Activated CD8-positive, alpha-beta T cell treated with anti-CD3 and anti-CD28 coated beads for 36 hours (primary cell): ENCODE data around the gene SLIT3. TPM values are rescaled to one million over a fixed set of nuclear protein-coding genes. Genes with fewer than 3 reads are reported as not detected.

Source experiments
- ATAC-seq: fragments of 200-7000 bp; cut with Tn5 transposase; one replicate; pipeline ENCODE4 v1.10.0; 2021; ENCODE audit warnings: mild to moderate bottlenecking, moderate library complexity
- CTCF ChIA-PET: fragments of 350-600 bp; sonication (Branson Sonifier 250); formaldehyde crosslinking; loops from one replicate; lab custom pipeline; 2021; ENCODE audit warnings: antibody characterized with exemption; lab: Charles Lee
- POLR2A ChIA-PET: fragments of 350-600 bp; sonication (Branson Sonifier 250); formaldehyde crosslinking; loops from one replicate; lab custom pipeline; 2021; ENCODE audit warnings: antibody characterized with exemption; lab: Charles Lee
- DNase-seq: peaks from one replicate; pipeline ENCODE4 v3.0.0-alpha.2; 2020
- H3K27ac Mint-ChIP-seq: one replicate; pipeline ENCODE4 v1.8.0; 2021; ENCODE audit warnings: mild to moderate bottlenecking, mixed read lengths
- H3K27me3 Mint-ChIP-seq: one replicate; pipeline ENCODE4 v1.8.0; 2021; ENCODE audit warnings: mixed read lengths
- H3K36me3 Mint-ChIP-seq: one replicate; pipeline ENCODE4 v1.8.0; 2021; ENCODE audit warnings: low read depth, mixed read lengths
- H3K4me1 Mint-ChIP-seq: one replicate; pipeline ENCODE4 v1.8.0; 2021; ENCODE audit warnings: low read depth, mixed read lengths
- H3K4me3 Mint-ChIP-seq: one replicate; pipeline ENCODE4 v1.8.0; 2021; ENCODE audit warnings: mild to moderate bottlenecking, moderate library complexity, mixed read lengths
- H3K9me3 Mint-ChIP-seq: one replicate; pipeline ENCODE4 v1.8.0; 2021; ENCODE audit warnings: mixed read lengths
- intact Hi-C: fragments of 100-400 bp; cut with micrococcal nuclease; formaldehyde crosslinking; loops from one replicate; pipeline ENCODE4 v1.10.0; 2022
- total RNA-seq, 2 experiments: library from RNA; stranded (reverse); gene quantifications; one replicate each; pipeline ENCODE4 v1.2.3, GENCODE V29; 2021
- TF ChIP-seq, protein P1 (sequence below): fragments of 200-600 bp; IDR thresholded peaks from one replicate; pipeline ENCODE4 v1.8.0; 2022; ENCODE audit warnings: antibody characterized with exemption, mild to moderate bottlenecking

SLIT3 gene
- total RNA-seq, 2 experiments from 2014 or later, result 0.69 to 0.74 TPM

DNA sequence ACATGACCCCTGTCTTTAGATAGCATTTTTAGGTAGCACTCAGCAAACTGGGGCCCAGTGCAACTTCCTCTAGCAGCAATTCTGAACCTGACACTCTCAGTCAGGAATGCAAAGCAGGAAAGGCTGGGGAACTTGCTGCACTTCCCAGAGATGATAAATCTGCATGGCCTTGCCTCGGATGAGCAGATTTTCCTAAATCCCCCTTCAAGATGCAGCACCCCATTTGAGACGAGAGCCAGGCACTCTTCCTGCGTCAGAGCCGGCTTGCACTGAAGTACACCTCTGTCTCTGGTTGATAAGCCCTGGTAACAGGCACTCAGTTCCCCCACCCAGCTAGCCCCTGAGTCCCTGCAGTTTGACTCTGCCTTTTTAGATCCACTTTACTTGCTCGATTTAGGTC, 425.1 kb downstream of the SLIT3 start:
- ChIA-PET CTCF (no interaction called here), POLR2A (no interaction called here)
- Mint-ChIP-seq H3K4me1 (peaks cover 3% of the 10 kb centered on the region), H3K36me3 (no peaks in the 10 kb centered on the region), H3K9me3 (no peaks in the 10 kb centered on the region), H3K27me3 (peaks cover 19% of the 10 kb centered on the region), H3K4me3 (no peak overlapping the region), H3K27ac (no peak overlapping the region)
- ATAC-seq (no peak), DNase-seq (no peak)
- TF ChIP-seq, protein P1, sequence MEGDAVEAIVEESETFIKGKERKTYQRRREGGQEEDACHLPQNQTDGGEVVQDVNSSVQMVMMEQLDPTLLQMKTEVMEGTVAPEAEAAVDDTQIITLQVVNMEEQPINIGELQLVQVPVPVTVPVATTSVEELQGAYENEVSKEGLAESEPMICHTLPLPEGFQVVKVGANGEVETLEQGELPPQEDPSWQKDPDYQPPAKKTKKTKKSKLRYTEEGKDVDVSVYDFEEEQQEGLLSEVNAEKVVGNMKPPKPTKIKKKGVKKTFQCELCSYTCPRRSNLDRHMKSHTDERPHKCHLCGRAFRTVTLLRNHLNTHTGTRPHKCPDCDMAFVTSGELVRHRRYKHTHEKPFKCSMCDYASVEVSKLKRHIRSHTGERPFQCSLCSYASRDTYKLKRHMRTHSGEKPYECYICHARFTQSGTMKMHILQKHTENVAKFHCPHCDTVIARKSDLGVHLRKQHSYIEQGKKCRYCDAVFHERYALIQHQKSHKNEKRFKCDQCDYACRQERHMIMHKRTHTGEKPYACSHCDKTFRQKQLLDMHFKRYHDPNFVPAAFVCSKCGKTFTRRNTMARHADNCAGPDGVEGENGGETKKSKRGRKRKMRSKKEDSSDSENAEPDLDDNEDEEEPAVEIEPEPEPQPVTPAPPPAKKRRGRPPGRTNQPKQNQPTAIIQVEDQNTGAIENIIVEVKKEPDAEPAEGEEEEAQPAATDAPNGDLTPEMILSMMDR, result no peak
- intact Hi-C loops, result no loop called here

DNA sequence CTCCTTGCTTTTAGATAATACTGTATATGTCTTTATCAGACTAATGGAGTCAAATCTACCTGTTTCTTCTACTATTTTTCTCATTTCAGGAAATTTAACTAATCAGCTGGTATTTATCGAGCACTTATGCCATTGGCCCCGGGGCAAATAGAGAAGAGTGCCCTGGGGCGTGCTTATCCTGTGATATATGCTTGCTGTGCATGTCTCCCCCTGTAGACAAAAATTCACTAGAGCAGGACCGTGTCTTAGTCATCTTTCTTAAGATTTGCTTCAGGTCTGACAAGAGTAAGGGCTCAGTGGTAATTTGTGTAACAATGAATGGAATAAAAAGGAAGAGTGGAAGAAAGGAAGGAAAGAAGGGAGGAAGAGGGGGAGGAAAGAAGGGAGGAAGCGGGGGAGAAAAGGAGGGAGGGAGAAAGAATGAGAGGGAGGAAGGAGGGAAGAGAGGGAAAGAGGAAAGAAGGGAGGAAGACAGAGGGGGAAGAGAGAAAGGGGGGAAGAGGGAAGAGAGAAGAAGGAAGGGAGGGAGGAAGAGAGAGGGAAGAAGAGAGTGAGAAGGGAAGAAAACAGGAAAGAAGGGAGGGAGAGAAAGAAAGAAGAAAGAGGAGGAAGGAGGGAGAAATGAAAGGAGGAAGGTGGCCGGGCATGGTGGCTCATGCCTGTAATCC, 426.1 kb downstream of the SLIT3 start:
- DNase-seq, result peak; percentile 8
- intact Hi-C loops, result no loop called here
- ChIA-PET CTCF (no interaction called here), POLR2A (no interaction called here)
- Mint-ChIP-seq H3K9me3 (no peaks in the 10 kb centered on the region), H3K4me1 (peaks cover 3% of the 10 kb centered on the region), H3K27ac (no peak overlapping the region), H3K4me3 (no peak overlapping the region), H3K36me3 (no peaks in the 10 kb centered on the region), H3K27me3 (peaks cover 19% of the 10 kb centered on the region)
- ATAC-seq, result no peak
- TF ChIP-seq, protein P1, result no peak

DNA sequence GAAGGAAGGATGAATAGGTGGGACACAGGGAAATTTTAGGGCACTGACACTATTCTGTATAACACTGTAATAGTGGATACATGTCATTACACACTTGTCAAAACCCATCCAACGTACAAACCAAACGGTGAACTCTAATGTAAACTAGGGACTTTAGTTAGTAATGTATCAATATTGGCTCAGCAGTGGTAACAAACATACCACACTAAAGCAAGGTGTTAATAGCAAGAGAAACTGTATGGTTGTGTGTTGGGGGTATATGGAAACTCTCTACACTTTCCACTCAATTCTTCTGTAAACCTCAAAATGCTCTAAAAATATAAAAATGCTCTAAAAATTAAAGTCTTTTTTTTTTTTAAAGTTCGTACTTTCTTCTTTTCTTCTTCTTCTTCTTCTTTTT, 428.7 kb downstream of the SLIT3 start:
- Mint-ChIP-seq H3K4me3 (no peak overlapping the region), H3K9me3 (no peaks in the 10 kb centered on the region), H3K27me3 (peaks cover 15% of the 10 kb centered on the region), H3K27ac (no peak overlapping the region), H3K36me3 (no peaks in the 10 kb centered on the region), H3K4me1 (peaks cover 3% of the 10 kb centered on the region)
- POLR2A ChIA-PET, result no interaction called here
- ATAC-seq, result no peak
- intact Hi-C loops, result no loop called here
- CTCF ChIA-PET, result no interaction called here
- TF ChIP-seq, protein P1, result no peak
- DNase-seq, result no peak

DNA sequence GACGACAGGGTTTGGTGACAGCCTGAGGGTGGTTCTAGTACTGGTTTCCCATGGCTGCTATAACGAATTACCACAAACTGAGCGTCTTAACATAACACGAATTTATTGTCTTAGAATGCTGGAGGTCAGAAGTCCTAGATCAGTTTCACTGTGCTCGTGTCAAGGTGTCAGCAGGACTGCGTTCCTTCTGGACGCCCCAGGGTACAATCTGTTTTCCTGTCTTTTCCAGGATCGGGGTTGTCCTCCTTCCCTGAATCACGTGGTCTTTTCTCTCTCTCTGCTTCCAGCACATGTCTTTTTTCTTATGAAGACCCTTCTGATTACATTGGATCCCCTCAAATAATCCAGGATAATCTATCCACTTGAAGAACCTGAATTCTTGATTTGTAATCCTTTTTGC, 430.0 kb downstream of the SLIT3 start:
- ATAC-seq (no peak), DNase-seq (no peak)
- Mint-ChIP-seq H3K27ac (no peak overlapping the region), H3K36me3 (no peaks in the 10 kb centered on the region), H3K9me3 (no peaks in the 10 kb centered on the region), H3K4me3 (no peak overlapping the region), H3K27me3 (peaks cover 6% of the 10 kb centered on the region), H3K4me1 (peaks cover 3% of the 10 kb centered on the region)
- ChIA-PET POLR2A (no interaction called here), CTCF (no interaction called here)
- TF ChIP-seq, protein P1, result no peak
- intact Hi-C loops, result no loop called here

DNA sequence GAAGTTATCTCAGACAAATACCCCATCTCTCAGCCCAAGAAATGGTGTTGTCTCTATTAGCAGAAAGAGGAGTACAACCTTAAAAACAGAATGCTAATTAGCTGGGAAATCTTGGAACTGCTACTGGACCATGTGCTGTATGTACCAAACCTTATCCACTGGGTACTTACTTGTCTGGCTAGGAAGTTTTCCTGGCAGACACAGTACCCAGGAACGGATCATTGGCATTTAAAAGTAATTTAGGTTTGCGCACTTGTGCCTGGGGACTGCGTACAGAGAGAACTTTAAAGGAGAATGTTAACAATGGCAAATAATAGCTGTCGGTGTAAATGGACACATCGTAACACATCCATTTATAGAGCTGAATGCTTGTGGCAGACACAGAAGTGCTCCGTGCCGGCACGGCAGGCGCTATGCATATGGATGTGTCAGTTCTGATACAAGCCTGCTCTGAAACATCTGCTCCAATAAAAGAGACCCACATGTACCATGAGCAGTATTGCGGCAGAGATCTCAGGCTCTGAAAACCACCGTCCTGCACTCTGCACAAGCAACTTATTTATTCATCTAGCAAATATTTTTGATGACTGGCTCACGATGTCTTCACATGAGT, 431.2 kb downstream of the SLIT3 start:
- Mint-ChIP-seq H3K4me1 (peaks cover 3% of the 10 kb centered on the region), H3K27me3 (peaks cover 3% of the 10 kb centered on the region), H3K9me3 (no peaks in the 10 kb centered on the region), H3K36me3 (no peaks in the 10 kb centered on the region), H3K4me3 (no peak overlapping the region), H3K27ac (no peak overlapping the region)
- no peak for DNase-seq
- ChIA-PET POLR2A (interaction anchor here (1.1 kb wide), 1 partner anchor 15 kb away, joined by 4 read pairs; no protein-coding TSS in a partner anchor), CTCF (no interaction called here)
- no peak for ATAC-seq
- intact Hi-C loops, result no loop called here
- TF ChIP-seq, protein P1, result no peak
